GM10266 (cell line): Measurements from ENCODE around the gene TFEB.

Experiments
- DNase-seq: peaks from one replicate; pipeline ENCODE4 v3.0.0; 2012; ENCODE audit errors: extremely low spot score
- CTCF ChIP-seq: IDR thresholded peaks from 2 replicates; pipeline ENCODE4 v1.5.1; 2012; ENCODE audit warnings: mild to moderate bottlenecking, low read depth; ENCODE audit not compliant: control insufficient read depth, insufficient read depth; ENCODE audit errors: missing control alignments

The TFEB gene

GRCh38 chr6:41640426-41640825 lies 95.0 kb downstream of the TFEB start:
- TF ChIP-seq CTCF: no peak
- no peak for DNase-seq

- TF ChIP-seq CTCF: no peak
- DNase-seq: no peak
These were observed 95.5 kb downstream of the TFEB start for GRCh38 chr6:41639809-41640371.

- no peak for DNase-seq
- no peak for TF ChIP-seq CTCF
These were observed 96.2 kb downstream of the TFEB start for GRCh38 chr6:41638935-41639808.

- no peak for TF ChIP-seq CTCF
- no peak for DNase-seq
These were observed 97.1 kb downstream of the TFEB start, which contains the start of gene MDFI for GRCh38 chr6:41638002-41638934. Gene MDFI, plus strand, starts transcription at chr6:41638468. Its CDS starts 282 bp downstream, at chr6:41638750.

- TF ChIP-seq CTCF: no peak
- DNase-seq: no peak
These were observed 98.0 kb downstream of the TFEB start for GRCh38 chr6:41637194-41638001.

GRCh38 chr6:41636833-41637193 lies 98.6 kb downstream of the TFEB start:
- no peak for DNase-seq
- no peak for TF ChIP-seq CTCF
